Activated CD8-positive, alpha-beta memory T cell treated with anti-CD3 and anti-CD28 coated beads for 36 hours (primary cell): ENCODE measurements around the gene OR2B2. TPM values are rescaled to one million over a fixed set of nuclear protein-coding genes. Genes with fewer than 3 reads are reported as not detected.

Experiments used
- CTCF ChIA-PET: fragments of 350-600 bp; sonication (Branson Sonifier 250); formaldehyde crosslinking; loops from one replicate; lab custom pipeline; 2021; ENCODE audit warnings: antibody characterized with exemption; lab: Charles Lee
- POLR2A ChIA-PET: fragments of 350-600 bp; sonication (Branson Sonifier 250); formaldehyde crosslinking; loops from one replicate; lab custom pipeline; 2021; ENCODE audit warnings: antibody characterized with exemption; lab: Charles Lee
- total RNA-seq, 2 experiments: library from RNA; stranded (reverse); gene quantifications; one replicate each; pipeline ENCODE4 v1.2.3, GENCODE V29; 2021

The OR2B2 gene
- total RNA-seq, 2 experiments from 2014 or later = not detected

- ChIA-PET POLR2A (interaction anchor here (1.1 to 11.0 kb wide), 11 partner anchors 9 to 1749 kb away, joined by 4 to 321 read pairs (median 13); a partner anchor contains a TSS), CTCF (interaction anchor here (0.9 to 5.3 kb wide), 8 partner anchors 16 to 58 kb away, joined by 3 to 26 read pairs (median 4); a partner anchor contains a TSS)
Observed at GRCh38 chr6:27873021-27873940, 38.9 kb downstream of the OR2B2 start.

GRCh38 chr6:27872642-27873020 is 39.6 kb downstream of the OR2B2 start:
- ChIA-PET CTCF (interaction anchor here (0.9 to 5.3 kb wide), 6 partner anchors 17 to 58 kb away, joined by 3 to 26 read pairs (median 5); a partner anchor contains a TSS), POLR2A (interaction anchor here (0.6 to 11.0 kb wide), 14 partner anchors 8 to 1748 kb away, joined by 3 to 321 read pairs (median 10); a partner anchor contains a TSS)

- POLR2A ChIA-PET = interaction anchor here (0.6 to 11.0 kb wide), 16 partner anchors 7 to 1850 kb away, joined by 3 to 321 read pairs (median 8); a partner anchor contains a TSS
- CTCF ChIA-PET = interaction anchor here (0.6 to 5.3 kb wide), 7 partner anchors 18 to 261 kb away, joined by 3 to 26 read pairs (median 3); a partner anchor contains a TSS
Observed at GRCh38 chr6:27871924-27872638, 40.1 kb downstream of the OR2B2 start.

- POLR2A ChIA-PET = interaction anchor here (0.6 to 11.0 kb wide), 8 partner anchors 12 to 723 kb away, joined by 3 to 321 read pairs (median 9); a partner anchor contains a TSS
- CTCF ChIA-PET = interaction anchor here (2.0 to 5.3 kb wide), 2 partner anchors 19 to 25 kb away, joined by 9 to 26 read pairs; a partner anchor contains a TSS
Observed at GRCh38 chr6:27870291-27870870, 41.8 kb downstream of the OR2B2 start.

GRCh38 chr6:27868311-27868710 is 43.9 kb downstream of the OR2B2 start:
- ChIA-PET POLR2A (interaction anchor here (1.0 to 11.0 kb wide), 7 partner anchors 21 to 721 kb away, joined by 3 to 321 read pairs (median 14); a partner anchor contains a TSS), CTCF (interaction anchor here (1.2 to 5.8 kb wide), 4 partner anchors 25 to 35 kb away, joined by 3 to 35 read pairs (median 7); a partner anchor contains a TSS)

GRCh38 chr6:27867945-27868300 is 44.3 kb downstream of the OR2B2 start:
- ChIA-PET POLR2A (interaction anchor here (1.2 to 11.0 kb wide), 12 partner anchors 22 to 1744 kb away, joined by 3 to 321 read pairs (median 14); a partner anchor contains a TSS), CTCF (interaction anchor here (1.2 to 5.8 kb wide), 5 partner anchors 25 to 58 kb away, joined by 3 to 35 read pairs (median 5); a partner anchor contains a TSS)

- CTCF ChIA-PET = interaction anchor here (1.5 to 5.8 kb wide), 4 partner anchors 26 to 57 kb away, joined by 4 to 35 read pairs (median 8); a partner anchor contains a TSS
- POLR2A ChIA-PET = interaction anchor here (0.6 to 11.0 kb wide), 17 partner anchors 18 to 1822 kb away, joined by 3 to 321 read pairs (median 13); a partner anchor contains a TSS
Observed at GRCh38 chr6:27867051-27867944, 44.9 kb downstream of the OR2B2 start.

GRCh38 chr6:27866357-27867050 is 45.7 kb downstream of the OR2B2 start:
- ChIA-PET CTCF (interaction anchor here (0.6 to 5.8 kb wide), 7 partner anchors 27 to 710 kb away, joined by 3 to 35 read pairs (median 5); a partner anchor contains a TSS), POLR2A (interaction anchor here (0.6 to 11.0 kb wide), 19 partner anchors 20 to 1823 kb away, joined by 3 to 321 read pairs (median 10); a partner anchor contains a TSS)

- ChIA-PET POLR2A (interaction anchor here (0.7 to 11.0 kb wide), 25 partner anchors 7 to 1822 kb away, joined by 3 to 321 read pairs (median 9); a partner anchor contains a TSS), CTCF (interaction anchor here (1.1 to 5.8 kb wide), 5 partner anchors 25 to 111 kb away, joined by 3 to 35 read pairs (median 10); a partner anchor contains a TSS)
Observed at GRCh38 chr6:27865850-27866356, 46.3 kb downstream of the OR2B2 start.

- ChIA-PET POLR2A (interaction anchor here (0.5 to 11.0 kb wide), 27 partner anchors 8 to 1821 kb away, joined by 3 to 321 read pairs (median 6); a partner anchor contains a TSS), CTCF (interaction anchor here (0.6 to 5.8 kb wide), 7 partner anchors 25 to 1706 kb away, joined by 3 to 35 read pairs (median 5); a partner anchor contains a TSS)
Observed at GRCh38 chr6:27864906-27865849, 47.0 kb downstream of the OR2B2 start.

- ChIA-PET CTCF (interaction anchor here (0.6 to 5.8 kb wide), 4 partner anchors 26 to 1705 kb away, joined by 3 to 35 read pairs (median 4); a partner anchor contains a TSS), POLR2A (interaction anchor here (0.5 to 11.0 kb wide), 22 partner anchors 9 to 1808 kb away, joined by 3 to 321 read pairs (median 11); a partner anchor contains a TSS)
Observed at GRCh38 chr6:27863962-27864905, 48.0 kb downstream of the OR2B2 start.

- ChIA-PET CTCF (interaction anchor here (0.7 kb wide), 1 partner anchor 25 kb away, joined by 3 read pairs; no protein-coding TSS in a partner anchor), POLR2A (interaction anchor here (0.5 to 1.0 kb wide), 2 partner anchors 30 to 192 kb away, joined by 3 read pairs; no protein-coding TSS in a partner anchor)
Observed at GRCh38 chr6:27862396-27863066, 49.7 kb downstream of the OR2B2 start.

GRCh38 chr6:27861861-27862260 is 50.3 kb downstream of the OR2B2 start:
- POLR2A ChIA-PET = interaction anchor here (0.5 to 1.0 kb wide), 2 partner anchors 31 to 191 kb away, joined by 3 read pairs; no protein-coding TSS in a partner anchor
- CTCF ChIA-PET = interaction anchor here (0.7 kb wide), 1 partner anchor 25 kb away, joined by 3 read pairs; no protein-coding TSS in a partner anchor
